Hepatocyte (in vitro differentiated cells): ENCODE measurements around the gene ARL17B.
"Not testable (repeated sequence)": the region's sequence is repeated elsewhere in the genome, so short reads cannot be mapped to it uniquely, and the experiment has no call there.

ENCODE experiments used
- CTCF ChIP-seq: fragments of 200-600 bp; sonication (generic); IDR thresholded peaks from 2 replicates; pipeline ENCODE4 v1.5.1; 2016; ENCODE audit warnings: antibody characterized with exemption, mild to moderate bottlenecking; ENCODE audit not compliant: poor library complexity
- EZH2 ChIP-seq: fragments of 200-600 bp; sonication (generic); IDR thresholded peaks from 2 replicates; pipeline ENCODE4 v1.6.1; 2016; ENCODE audit warnings: antibody characterized with exemption, mild to moderate bottlenecking, borderline replicate concordance
- EZH2phosphoT487 ChIP-seq: fragments of 200-600 bp; sonication (generic); IDR thresholded peaks from one replicate; pipeline ENCODE4 v1.6.1; 2018; ENCODE audit warnings: antibody characterized with exemption, mild to moderate bottlenecking, low read depth, moderate library complexity; ENCODE audit not compliant: unreplicated experiment, severe bottlenecking

- not testable (repeated sequence) for TF ChIP-seq CTCF, EZH2, EZH2phosphoT487
These were observed 48.3 kb upstream of the ARL17B start for GRCh38 chr17:46409864-46410263.
